HepG2 (cell line): ENCODE measurements around the gene APOLD1. TPM values are rescaled to one million over a fixed set of nuclear protein-coding genes. Genes with fewer than 3 reads are reported as not detected.

ENCODE experiments used
- KAT7 ChIP-seq: IDR thresholded peaks from 2 replicates; pipeline ENCODE4 v1.6.1; 2018; ENCODE audit warnings: borderline replicate concordance, missing compliant biosample characterization
- NRL ChIP-seq: sonication (generic); formaldehyde crosslinking; IDR thresholded peaks from 2 replicates; pipeline ENCODE4 v1.5.0; 2020; ENCODE audit warnings: missing genetic modification reagents, mild to moderate bottlenecking, moderate library complexity, borderline replicate concordance
- STAT6 ChIP-seq: sonication (generic); formaldehyde crosslinking; IDR thresholded peaks from 2 replicates; pipeline ENCODE4 v1.4.0; 2020; ENCODE audit warnings: missing genetic modification reagents, mild to moderate bottlenecking, borderline replicate concordance
- ZNF318 ChIP-seq: sonication (generic); formaldehyde crosslinking; IDR thresholded peaks from 2 replicates; pipeline ENCODE4 v1.4.0; 2020; ENCODE audit warnings: mild to moderate bottlenecking, missing genetic modification reagents
- ZSCAN21 ChIP-seq: sonication (generic); formaldehyde crosslinking; IDR thresholded peaks from 2 replicates; pipeline ENCODE4 v1.8.0; 2022; ENCODE audit warnings: mild to moderate bottlenecking, missing genetic modification reagents, moderate library complexity, borderline replicate concordance
- polyA plus RNA-seq, 8 experiments: library from polyadenylated mRNA; depleted of rRNA in 3 of 8; stranded (reverse) in 7 of 8; unstranded in 1 of 8; fragments of >200 nt; fragmentation: Illumina TruSeq in 4 of 8; extraction: Trizol in 4 of 8; gene quantifications; 2 replicates each; pipeline versions ENCODE4 v1.2.1 to v1.2.3, GENCODE V29; 2011 to 2016; ENCODE audit warnings: low read depth in 4 of 8, missing spikeins in 1 of 8, mixed read lengths in 1 of 8; ENCODE audit not compliant: insufficient read depth in 1 of 8
- total RNA-seq, 5 experiments: library from RNA; depleted of rRNA; stranded (reverse); fragments of >200 nt; fragmentation: Illumina TruSeq; extraction: Trizol; gene quantifications; 2 replicates each; pipeline ENCODE4 v1.2.3, GENCODE V29; 2016; ENCODE audit warnings: low read depth in 1 of 5

The APOLD1 gene
- total and polyA plus RNA-seq, 2 of the 13 experiments (the other 11 are each of a cell fraction or from before 2014, with no cell fraction given): 0.20 to 0.84 TPM

DNA sequence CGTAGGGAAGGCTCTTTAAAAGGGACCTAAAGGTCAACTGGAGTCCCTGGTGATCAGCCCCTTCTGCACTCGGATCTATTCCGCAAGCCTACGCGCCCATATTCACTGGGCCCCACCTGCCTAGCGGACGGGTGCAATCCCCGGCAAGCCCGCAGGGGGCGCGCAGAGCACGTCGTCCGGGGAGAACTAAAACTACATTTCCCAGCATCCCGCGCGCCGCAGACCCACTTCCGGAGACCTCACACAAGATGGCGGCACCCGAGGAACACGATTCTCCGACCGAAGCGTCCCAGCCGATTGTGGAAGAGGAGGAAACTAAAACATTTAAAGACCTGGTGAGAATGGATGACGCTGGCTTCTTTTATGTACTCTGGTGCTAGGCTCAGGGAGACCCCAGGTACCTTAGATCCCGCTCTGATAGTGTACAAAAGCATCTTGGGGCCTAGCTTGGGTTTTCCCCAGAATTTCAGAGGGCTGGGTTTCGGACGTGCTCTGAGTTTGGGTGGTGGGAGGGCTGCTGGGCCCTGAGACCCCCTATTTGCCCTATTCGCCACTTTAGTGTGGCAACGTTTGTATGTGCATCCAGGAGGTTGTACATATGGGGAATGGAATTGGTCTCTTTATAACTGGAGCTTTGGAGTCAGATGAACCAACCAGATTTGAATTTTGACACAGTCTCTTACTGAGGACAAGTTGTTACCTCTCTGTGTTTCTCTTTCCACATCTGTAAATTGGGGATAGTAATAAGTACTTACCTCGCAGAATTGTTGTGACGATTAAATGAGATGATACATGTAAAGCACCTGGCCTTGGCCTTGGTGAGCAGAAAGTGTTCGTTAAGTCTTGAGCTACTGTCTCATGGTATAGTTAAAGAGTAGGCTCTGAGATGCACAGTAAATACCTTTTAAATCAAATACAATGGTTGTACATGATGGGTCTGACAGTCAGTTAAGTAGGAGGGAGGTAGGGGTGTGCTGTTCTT is 28.0 kb downstream of the APOLD1 start, which contains the start of gene DDX47 (continued):
- TF ChIP-seq ZNF318 (CRISPR knock-in tag) (no peak), ZSCAN21 (no peak), STAT6 (CRISPR knock-in tag) (no peak), KAT7 (peak; percentile 39; the same call in 1 of the 2 replicates), NRL (no peak; the same call in 1 of the 2 replicates)
- TF ChIP-seq, all 625 proteins: peak for 217
